ENCODE measurements around the gene WDR19.

Gene WDR19

DNA sequence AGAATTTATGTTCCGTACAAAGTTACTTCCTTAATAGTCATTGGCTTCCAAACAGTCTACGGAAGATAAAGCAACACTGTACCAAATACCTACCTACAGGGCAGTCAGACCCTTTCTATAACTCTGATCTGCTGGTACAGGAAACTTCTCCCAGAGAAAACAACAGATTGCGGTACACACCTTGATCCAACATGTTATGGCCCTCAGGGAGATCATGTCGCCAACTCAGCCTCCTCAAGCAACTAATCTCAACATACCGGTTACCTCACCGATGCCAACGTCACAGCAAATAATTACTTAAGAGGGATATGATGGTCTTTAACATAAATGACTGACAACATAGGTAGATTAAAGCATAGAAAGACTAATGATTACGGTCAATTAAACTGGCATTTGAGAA, 113.5 kb downstream of the WDR19 start:
- intact Hi-C loops (cut with DNase I; ENCODE audit: low total_unique reads), result no loop called here
- DNase-seq, result no peak
- TF ChIP-seq, protein P1, sequence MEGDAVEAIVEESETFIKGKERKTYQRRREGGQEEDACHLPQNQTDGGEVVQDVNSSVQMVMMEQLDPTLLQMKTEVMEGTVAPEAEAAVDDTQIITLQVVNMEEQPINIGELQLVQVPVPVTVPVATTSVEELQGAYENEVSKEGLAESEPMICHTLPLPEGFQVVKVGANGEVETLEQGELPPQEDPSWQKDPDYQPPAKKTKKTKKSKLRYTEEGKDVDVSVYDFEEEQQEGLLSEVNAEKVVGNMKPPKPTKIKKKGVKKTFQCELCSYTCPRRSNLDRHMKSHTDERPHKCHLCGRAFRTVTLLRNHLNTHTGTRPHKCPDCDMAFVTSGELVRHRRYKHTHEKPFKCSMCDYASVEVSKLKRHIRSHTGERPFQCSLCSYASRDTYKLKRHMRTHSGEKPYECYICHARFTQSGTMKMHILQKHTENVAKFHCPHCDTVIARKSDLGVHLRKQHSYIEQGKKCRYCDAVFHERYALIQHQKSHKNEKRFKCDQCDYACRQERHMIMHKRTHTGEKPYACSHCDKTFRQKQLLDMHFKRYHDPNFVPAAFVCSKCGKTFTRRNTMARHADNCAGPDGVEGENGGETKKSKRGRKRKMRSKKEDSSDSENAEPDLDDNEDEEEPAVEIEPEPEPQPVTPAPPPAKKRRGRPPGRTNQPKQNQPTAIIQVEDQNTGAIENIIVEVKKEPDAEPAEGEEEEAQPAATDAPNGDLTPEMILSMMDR (IDR thresholded peaks at IDR 0.05), result no peak
- H3K4me1 ChIP-seq, result no peaks in the 10 kb centered on the region
- H3K27me3 ChIP-seq, result no peaks in the 10 kb centered on the region
- peaks cover 62 to 82% (median 78%) of the 10 kb centered on the region in 3 donors for H3K36me3 ChIP-seq
- no peaks in the 10 kb centered on the region for H3K9me3 ChIP-seq
- no peak overlapping the region for H3K27ac ChIP-seq
- H3K4me3 ChIP-seq, result no peak overlapping the region

DNA sequence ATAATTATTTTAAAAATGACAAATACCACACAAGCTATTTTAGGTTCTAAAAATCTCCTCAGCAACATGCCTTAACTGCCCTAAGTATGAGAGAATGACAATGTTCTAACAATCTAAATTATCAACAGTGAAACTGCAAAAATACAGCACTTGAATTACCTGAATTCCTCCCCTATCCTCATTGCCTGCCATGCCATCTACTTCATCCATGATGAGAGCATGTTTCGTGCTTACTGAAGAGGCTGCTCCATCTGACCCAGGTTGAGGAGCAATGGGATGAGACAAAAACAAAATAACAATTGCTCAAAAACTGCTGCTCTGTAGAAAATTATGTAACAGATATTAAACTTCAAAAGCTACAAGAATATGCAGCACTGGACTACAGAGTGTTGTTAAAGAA, 120.6 kb downstream of the WDR19 start:
- H3K9me3 ChIP-seq, result no peaks in the 10 kb centered on the region
- intact Hi-C loops (cut with DNase I; ENCODE audit: low total_unique reads), result no loop called here

DNA sequence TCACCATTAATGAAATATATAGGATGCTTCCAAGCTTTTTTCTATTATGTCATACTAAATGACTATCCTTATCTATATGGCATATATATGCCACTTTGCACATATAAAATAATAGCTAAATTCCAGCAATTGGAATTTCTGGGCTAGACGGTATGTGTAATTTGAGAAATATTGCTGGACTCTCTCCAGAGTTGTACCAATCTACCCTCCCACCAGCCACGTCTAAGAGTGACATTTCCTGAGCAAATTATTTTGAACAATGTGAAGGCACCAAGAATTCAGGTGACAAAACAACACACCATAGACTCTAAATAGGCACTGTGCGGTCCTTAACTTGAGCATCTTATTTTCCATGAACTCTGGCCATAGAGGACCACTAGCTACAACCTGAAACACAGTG, 121.5 kb downstream of the WDR19 start:
- no peaks in the 10 kb centered on the region for H3K4me1 ChIP-seq
- no peak for DNase-seq
- no peak overlapping the region for H3K27ac ChIP-seq
- H3K36me3 ChIP-seq, result peaks cover 70 to 95% (median 75%) of the 10 kb centered on the region in 3 donors
- intact Hi-C loops (cut with DNase I; ENCODE audit: low total_unique reads), result loop anchor here (2.0 kb wide), 1 partner anchor 17 kb away; no protein-coding TSS in a partner anchor
- TF ChIP-seq, protein P1 (IDR thresholded peaks at IDR 0.05), result no peak
- H3K4me3 ChIP-seq, result no peak overlapping the region
- no peaks in the 10 kb centered on the region for H3K9me3 ChIP-seq
- no peaks in the 10 kb centered on the region for H3K27me3 ChIP-seq

More for the DNA sequence above, 120.6 kb downstream of the WDR19 start:
- no peak overlapping the region for H3K4me3 ChIP-seq
- no peaks in the 10 kb centered on the region for H3K27me3 ChIP-seq
- no peaks in the 10 kb centered on the region for H3K4me1 ChIP-seq
- TF ChIP-seq, protein P1 (IDR thresholded peaks at IDR 0.05), result no peak
- H3K27ac ChIP-seq, result no peak overlapping the region
- peaks cover 75 to 96% (median 80%) of the 10 kb centered on the region in 3 donors for H3K36me3 ChIP-seq
- no peak for DNase-seq

DNA sequence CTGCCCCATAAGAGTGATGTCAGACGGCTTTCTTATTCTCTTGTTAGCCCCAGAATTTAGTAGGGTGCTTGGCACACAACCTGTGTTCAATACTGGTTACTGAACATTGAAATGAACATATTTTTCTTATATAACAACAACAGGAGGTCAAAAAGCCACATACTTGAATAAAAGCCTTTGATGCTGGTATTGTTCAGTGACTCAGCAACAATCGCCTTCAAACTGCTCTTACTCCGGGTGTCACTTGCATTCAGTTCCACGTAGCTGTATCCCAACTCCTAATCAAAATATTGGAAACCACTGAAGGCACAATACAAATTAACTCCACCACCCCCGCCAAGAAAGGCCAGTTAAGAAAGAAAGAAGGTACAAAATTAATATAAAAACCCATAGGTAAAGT, 122.3 kb downstream of the WDR19 start:
- TF ChIP-seq, protein P1 (IDR thresholded peaks at IDR 0.05), result no peak
- Histone ChIP-seq H3K36me3 (peaks cover 62 to 93% (median 72%) of the 10 kb centered on the region in 3 donors), H3K4me1 (no peaks in the 10 kb centered on the region), H3K27ac (no peak overlapping the region), H3K9me3 (no peaks in the 10 kb centered on the region), H3K4me3 (no peak overlapping the region), H3K27me3 (no peaks in the 10 kb centered on the region)
- DNase-seq, result no peak
- intact Hi-C loops (cut with DNase I; ENCODE audit: low total_unique reads), result loop anchor here (2.0 kb wide), 1 partner anchor 16 kb away; no protein-coding TSS in a partner anchor

DNA sequence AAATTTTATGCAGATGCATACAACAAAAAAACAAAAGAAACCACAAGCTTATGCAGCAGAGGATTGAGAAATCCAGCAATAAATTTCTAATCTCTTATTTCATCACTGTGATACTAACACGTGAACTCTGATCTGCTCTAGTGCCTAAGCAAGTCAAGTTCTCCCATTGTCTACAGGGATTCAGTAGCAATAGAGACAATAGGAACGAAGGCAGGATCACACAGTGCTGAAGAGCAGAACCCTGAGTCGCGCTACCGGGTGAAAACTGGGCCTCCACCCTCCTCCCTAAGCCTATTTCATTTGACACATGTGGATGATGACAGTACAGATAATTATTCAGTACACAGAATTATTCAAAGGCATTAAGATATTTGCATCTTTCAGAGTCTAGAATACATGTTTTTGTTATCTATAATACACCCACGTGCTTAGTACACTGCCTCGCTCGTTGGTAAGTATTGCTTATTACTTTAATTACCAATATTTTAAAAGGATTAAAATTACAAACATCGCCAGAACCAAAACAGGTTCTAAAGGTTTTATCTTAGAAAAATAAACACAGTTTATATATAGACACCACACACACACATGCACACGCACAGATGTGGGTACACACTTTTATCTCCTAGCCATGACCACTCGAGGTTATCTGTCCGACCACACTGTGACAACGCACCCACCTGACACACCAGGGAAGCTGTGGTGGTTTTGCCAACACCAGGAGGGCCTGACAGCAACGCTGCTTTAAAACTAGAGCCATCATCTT, 123.8 kb downstream of the WDR19 start:
- no peaks in the 10 kb centered on the region for H3K9me3 ChIP-seq
- intact Hi-C loops (cut with DNase I; ENCODE audit: low total_unique reads), result loop anchor here (2.0 kb wide), 1 partner anchor 15 kb away; no protein-coding TSS in a partner anchor
- H3K27ac ChIP-seq, result no peak overlapping the region
- no peaks in the 10 kb centered on the region for H3K4me1 ChIP-seq
- peaks cover 59 to 93% (median 70%) of the 10 kb centered on the region in 3 donors for H3K36me3 ChIP-seq
- H3K27me3 ChIP-seq, result no peaks in the 10 kb centered on the region
- TF ChIP-seq, protein P1 (IDR thresholded peaks at IDR 0.05), result no peak
- H3K4me3 ChIP-seq, result no peak overlapping the region
- DNase-seq, result no peak
